Suprapubic skin (tissue), 3 donors: ENCODE measurements around the gene WHRN.

Experiments
- POLR2AphosphoS5 ChIP-seq, 3 donors: sonication (generic); formaldehyde crosslinking; IDR thresholded peaks; one replicate each; pipeline ENCODE4 v1.6.1; 2017; ENCODE audit warnings: antibody characterized with exemption in 3 of 3
- TF ChIP-seq, protein P1 (sequence below), 2 donors: fragments of 200-600 bp in 1 of 2; fragments of 450-650 bp in 1 of 2; sonication (generic) in 1 of 2; IDR thresholded peaks; one replicate each; pipeline ENCODE4 v1.5.1; 2016 to 2019; ENCODE audit warnings: antibody characterized with exemption in 2 of 2, mild to moderate bottlenecking in 1 of 2, moderate library complexity in 1 of 2

DNA sequence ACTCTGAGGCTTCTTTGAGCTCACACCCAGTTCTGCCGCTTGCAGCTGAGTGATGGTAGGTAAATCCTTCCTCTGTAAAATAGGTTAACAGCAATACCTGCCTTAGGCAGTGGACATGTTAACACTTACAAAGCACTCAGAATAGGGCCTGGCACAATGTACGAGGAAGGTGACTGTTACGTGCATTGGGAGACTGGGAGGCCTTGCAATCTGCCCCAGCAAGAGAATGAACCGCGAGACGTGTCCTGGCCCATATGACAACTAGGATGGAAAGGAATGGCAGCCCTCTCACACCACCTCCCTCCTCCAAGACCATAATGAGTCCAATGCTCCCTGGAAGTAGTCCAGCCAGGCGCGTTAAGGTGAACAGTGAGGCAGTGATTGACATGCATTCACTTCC, 94.4 kb downstream of the WHRN start:
- no peak for TF ChIP-seq POLR2AphosphoS5 (IDR thresholded peaks at IDR 0.05)
- TF ChIP-seq, protein P1, sequence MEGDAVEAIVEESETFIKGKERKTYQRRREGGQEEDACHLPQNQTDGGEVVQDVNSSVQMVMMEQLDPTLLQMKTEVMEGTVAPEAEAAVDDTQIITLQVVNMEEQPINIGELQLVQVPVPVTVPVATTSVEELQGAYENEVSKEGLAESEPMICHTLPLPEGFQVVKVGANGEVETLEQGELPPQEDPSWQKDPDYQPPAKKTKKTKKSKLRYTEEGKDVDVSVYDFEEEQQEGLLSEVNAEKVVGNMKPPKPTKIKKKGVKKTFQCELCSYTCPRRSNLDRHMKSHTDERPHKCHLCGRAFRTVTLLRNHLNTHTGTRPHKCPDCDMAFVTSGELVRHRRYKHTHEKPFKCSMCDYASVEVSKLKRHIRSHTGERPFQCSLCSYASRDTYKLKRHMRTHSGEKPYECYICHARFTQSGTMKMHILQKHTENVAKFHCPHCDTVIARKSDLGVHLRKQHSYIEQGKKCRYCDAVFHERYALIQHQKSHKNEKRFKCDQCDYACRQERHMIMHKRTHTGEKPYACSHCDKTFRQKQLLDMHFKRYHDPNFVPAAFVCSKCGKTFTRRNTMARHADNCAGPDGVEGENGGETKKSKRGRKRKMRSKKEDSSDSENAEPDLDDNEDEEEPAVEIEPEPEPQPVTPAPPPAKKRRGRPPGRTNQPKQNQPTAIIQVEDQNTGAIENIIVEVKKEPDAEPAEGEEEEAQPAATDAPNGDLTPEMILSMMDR (IDR thresholded peaks at IDR 0.05): no peak
